Measurements from ENCODE around the gene CST6. TPM values are rescaled to one million over a fixed set of nuclear protein-coding genes. Genes with fewer than 3 reads are reported as not detected.

CST6 gene, protein sequence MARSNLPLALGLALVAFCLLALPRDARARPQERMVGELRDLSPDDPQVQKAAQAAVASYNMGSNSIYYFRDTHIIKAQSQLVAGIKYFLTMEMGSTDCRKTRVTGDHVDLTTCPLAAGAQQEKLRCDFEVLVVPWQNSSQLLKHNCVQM
- total RNA-seq (10 to 100 TPM in 1 of 5 donors, not detected in 4; 47.8 TPM), polyA plus RNA-seq (1 to 10 TPM in 1 of 3 donors, under 1 TPM in 1, not detected in 1; 0.50 to 6.6 TPM)
- long read RNA-seq, donor 1: 0 reads
- long read RNA-seq, donor 2: 0 reads
- long read RNA-seq, donor 3: 0 reads
- long read RNA-seq, donor 4: 0 reads
- long read RNA-seq, donor 5: 0 reads
- long read RNA-seq, donor 6: 0 reads
- long read RNA-seq, donor 7, partial matches to known transcripts: 0 of 1 reads
- long read RNA-seq, donor 7, other reads (novel, unspliced or antisense): 0 of 1 reads
- long read RNA-seq, donor 8: 0 reads
- long read RNA-seq, donor 9: 0 reads
- long read RNA-seq, donor 10: 0 reads

- Histone ChIP-seq H3K36me3 (no peaks in the 10 kb centered on the region), H3K27ac (no peak within 1 kb of the TSS), H3K9me3 (no peaks in the 10 kb centered on the region), H3K4me1 (peaks cover 0 to 16% (median 12%) of the 10 kb centered on the region in 4 donors), H3K4me3 (peak within 1 kb of the TSS; percentile 20 to 37 (median 25)), H3K27me3 (peaks cover 0 to 42% (median 24%) of the 10 kb centered on the region in 3 donors)
- DNase-seq: peak in 1 of 2 donors; percentile 34
- intact Hi-C loops (cut with DNase I; ENCODE audit: low total_unique reads): no loop called here
- TF ChIP-seq EP300 (IDR thresholded peaks at IDR 0.05) (no peak), POLR2A (IDR thresholded peaks at IDR 0.05) (no peak), POLR2AphosphoS5 (IDR thresholded peaks at IDR 0.05) (no peak)
- TF ChIP-seq, protein P1, sequence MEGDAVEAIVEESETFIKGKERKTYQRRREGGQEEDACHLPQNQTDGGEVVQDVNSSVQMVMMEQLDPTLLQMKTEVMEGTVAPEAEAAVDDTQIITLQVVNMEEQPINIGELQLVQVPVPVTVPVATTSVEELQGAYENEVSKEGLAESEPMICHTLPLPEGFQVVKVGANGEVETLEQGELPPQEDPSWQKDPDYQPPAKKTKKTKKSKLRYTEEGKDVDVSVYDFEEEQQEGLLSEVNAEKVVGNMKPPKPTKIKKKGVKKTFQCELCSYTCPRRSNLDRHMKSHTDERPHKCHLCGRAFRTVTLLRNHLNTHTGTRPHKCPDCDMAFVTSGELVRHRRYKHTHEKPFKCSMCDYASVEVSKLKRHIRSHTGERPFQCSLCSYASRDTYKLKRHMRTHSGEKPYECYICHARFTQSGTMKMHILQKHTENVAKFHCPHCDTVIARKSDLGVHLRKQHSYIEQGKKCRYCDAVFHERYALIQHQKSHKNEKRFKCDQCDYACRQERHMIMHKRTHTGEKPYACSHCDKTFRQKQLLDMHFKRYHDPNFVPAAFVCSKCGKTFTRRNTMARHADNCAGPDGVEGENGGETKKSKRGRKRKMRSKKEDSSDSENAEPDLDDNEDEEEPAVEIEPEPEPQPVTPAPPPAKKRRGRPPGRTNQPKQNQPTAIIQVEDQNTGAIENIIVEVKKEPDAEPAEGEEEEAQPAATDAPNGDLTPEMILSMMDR (IDR thresholded peaks at IDR 0.05): no peak
- 5 to 17% (median 5%) methylated on average over 10 to 61 of the region's 61 CpGs for WGBS, 5 donors
Observed at GRCh38 chr11:66011785-66012303, at the start of gene CST6. Gene CST6, plus strand, starts transcription at chr11:66012008. Its CDS starts 37 bp downstream, at chr11:66012045.

DNA sequence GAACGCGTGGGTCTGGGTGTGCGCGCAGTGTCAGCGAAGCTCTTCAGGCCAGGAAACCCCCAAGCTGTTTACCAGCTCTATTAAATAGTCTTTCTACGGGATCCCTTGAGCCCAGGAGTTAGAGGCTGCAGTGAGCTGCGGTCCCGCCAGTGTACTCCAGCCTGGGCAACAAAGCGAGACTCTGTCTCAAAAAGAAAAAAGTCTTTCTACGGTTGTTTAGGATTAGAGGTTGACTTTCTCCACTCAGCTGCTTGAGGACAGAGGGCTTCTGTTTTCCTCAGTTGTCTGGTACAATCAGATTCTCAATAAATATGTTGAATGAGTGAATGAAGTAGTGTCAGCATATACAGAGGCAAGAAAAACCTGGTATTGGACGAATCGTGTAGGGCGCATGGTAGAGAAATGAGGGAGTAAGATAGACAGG, 49.7 kb upstream of the CST6 start:
- no peaks in the 10 kb centered on the region for H3K9me3 ChIP-seq
- peaks cover 0 to 12% (median 0%) of the 10 kb centered on the region in 3 donors for H3K27me3 ChIP-seq
- peak overlapping the region; percentile 97 to 100 (median 98) for H3K4me3 ChIP-seq
- H3K4me1 ChIP-seq: peaks cover 17 to 38% (median 32%) of the 10 kb centered on the region in 4 donors
- peaks cover 29 to 37% (median 37%) of the 10 kb centered on the region in 4 donors for H3K36me3 ChIP-seq
- peak overlapping the region in 4 of 5 donors; percentile 86 to 94 (median 92) for H3K27ac ChIP-seq
- TF ChIP-seq, protein P1 (IDR thresholded peaks at IDR 0.05): no peak
- no peak for TF ChIP-seq POLR2A (IDR thresholded peaks at IDR 0.05)
- no peak for TF ChIP-seq EP300 (IDR thresholded peaks at IDR 0.05)
- no peak for TF ChIP-seq POLR2AphosphoS5 (IDR thresholded peaks at IDR 0.05)
- WGBS, 5 donors: 2 to 8% (median 5%) methylated on average over 8 to 13 of the region's 13 CpGs
- no peak for DNase-seq
- intact Hi-C loops (cut with DNase I; ENCODE audit: low total_unique reads): loop anchor here (5.0 kb wide), 1 partner anchor 80 kb away; no protein-coding TSS in a partner anchor

DNA sequence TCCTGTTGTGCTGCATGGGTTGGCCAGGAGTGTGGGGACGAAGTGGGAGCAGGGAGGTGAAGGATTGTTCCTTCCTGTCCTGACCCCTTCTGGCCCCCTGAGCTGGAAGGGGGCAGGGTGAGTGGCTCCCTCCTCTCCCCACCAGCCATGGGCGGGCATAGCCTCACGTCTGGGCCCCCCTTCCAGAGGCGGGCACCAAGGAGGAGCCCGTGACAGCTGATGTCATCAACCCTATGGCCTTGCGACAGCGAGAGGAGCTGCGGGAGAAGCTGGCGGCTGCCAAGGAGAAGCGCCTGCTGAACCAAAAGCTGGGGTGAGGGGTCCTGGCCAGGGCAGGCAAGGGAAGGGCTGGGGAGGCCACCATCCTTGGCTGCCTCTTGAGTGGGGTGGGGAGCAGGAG, 46.9 kb upstream of the CST6 start:
- DNase-seq: no peak
- Histone ChIP-seq H3K4me1 (peaks cover 17 to 39% (median 36%) of the 10 kb centered on the region in 4 donors), H3K36me3 (peaks cover 56 to 65% (median 64%) of the 10 kb centered on the region in 4 donors), H3K9me3 (no peaks in the 10 kb centered on the region), H3K4me3 (no peak overlapping the region), H3K27ac (no peak overlapping the region), H3K27me3 (no peaks in the 10 kb centered on the region)
- WGBS, 5 donors: 79 to 94% (median 85%) methylated on average over 9 to 10 of the region's 10 CpGs
- intact Hi-C loops (cut with DNase I; ENCODE audit: low total_unique reads): loop anchor here (5.0 kb wide), 1 partner anchor 83 kb away; no protein-coding TSS in a partner anchor
- TF ChIP-seq POLR2AphosphoS5 (IDR thresholded peaks at IDR 0.05): no peak
- TF ChIP-seq, protein P1 (IDR thresholded peaks at IDR 0.05): no peak
- TF ChIP-seq EP300 (IDR thresholded peaks at IDR 0.05): no peak

DNA sequence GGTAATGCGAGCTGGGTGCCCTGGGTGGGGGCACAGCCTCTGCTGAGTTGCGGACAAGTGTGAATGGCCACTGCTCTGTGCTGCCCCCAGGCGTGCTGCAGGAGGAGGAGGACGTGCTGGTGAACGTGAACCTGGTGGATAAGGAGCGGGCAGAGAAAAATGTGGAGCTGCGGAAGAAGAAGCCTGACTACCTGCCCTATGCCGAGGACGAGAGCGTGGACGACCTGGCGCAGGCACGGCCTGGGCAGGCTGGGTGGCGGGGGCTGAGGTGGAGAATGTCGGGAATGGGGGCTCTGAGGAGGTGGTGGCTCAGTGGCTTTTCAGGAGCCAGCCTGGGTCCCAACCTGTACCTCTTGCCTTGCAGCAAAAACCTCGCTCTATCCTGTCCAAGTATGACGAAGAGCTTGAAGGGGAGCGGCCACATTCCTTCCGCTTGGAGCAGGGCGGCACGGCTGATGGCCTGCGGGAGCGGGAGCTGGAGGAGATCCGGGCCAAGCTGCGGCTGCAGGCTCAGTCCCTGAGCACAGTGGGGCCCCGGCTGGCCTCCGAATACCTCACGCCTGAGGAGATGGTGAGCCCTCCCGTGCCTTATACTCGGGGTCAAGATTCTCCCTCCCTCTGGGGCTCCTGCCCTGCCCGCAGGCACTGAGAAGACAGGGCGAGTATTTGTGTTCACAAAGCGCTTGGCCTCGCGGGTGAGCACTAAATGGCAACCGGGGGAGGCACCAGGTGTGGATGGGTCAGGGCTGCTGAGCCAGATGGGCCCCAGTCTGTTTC, 45.6 kb upstream of the CST6 start:
- intact Hi-C loops (cut with DNase I; ENCODE audit: low total_unique reads): no loop called here
- WGBS, 5 donors: 93 to 95% (median 94%) methylated on average over 28 to 36 of the region's 36 CpGs
- Histone ChIP-seq H3K27ac (no peak overlapping the region), H3K4me1 (peaks cover 13 to 37% (median 30%) of the 10 kb centered on the region in 4 donors), H3K36me3 (peaks cover 60 to 71% (median 71%) of the 10 kb centered on the region in 4 donors), H3K4me3 (no peak overlapping the region), H3K9me3 (no peaks in the 10 kb centered on the region), H3K27me3 (no peaks in the 10 kb centered on the region)
- no peak for TF ChIP-seq POLR2A (IDR thresholded peaks at IDR 0.05)
- no peak for TF ChIP-seq EP300 (IDR thresholded peaks at IDR 0.05)
- no peak for TF ChIP-seq POLR2AphosphoS5 (IDR thresholded peaks at IDR 0.05)
- TF ChIP-seq, protein P1 (IDR thresholded peaks at IDR 0.05): no peak
- DNase-seq: no peak
